ENCODE results near the gene AFAP1. TPM values are rescaled to one million over a fixed set of nuclear protein-coding genes. Genes with fewer than 3 reads are reported as not detected.
A peak's percentile ranks its signal among the peaks of the same experiment; 100 is the strongest.

Gene AFAP1
- polyA plus RNA-seq, 4 donors, result 20.0 to 45.8 (median 26.3) TPM

GRCh38 chr4:7872264-7872771 is 67.3 kb downstream of the AFAP1 start:
- peak in 1 of 4 donors; percentile 59 for DNase-seq (ENCODE audit: low read depth in 4 of 4, low spot score in 3 of 4)

GRCh38 chr4:7871356-7871755 is 68.3 kb downstream of the AFAP1 start:
- no peak for DNase-seq (ENCODE audit: low read depth in 4 of 4, low spot score in 3 of 4)

- no peak for DNase-seq (ENCODE audit: low read depth in 4 of 4, low spot score in 3 of 4)
These were observed 70.7 kb downstream of the AFAP1 start for GRCh38 chr4:7868892-7869471.

- DNase-seq (ENCODE audit: low read depth in 4 of 4, low spot score in 3 of 4), result no peak
These were observed 71.3 kb downstream of the AFAP1 start for GRCh38 chr4:7868436-7868775.

- DNase-seq (ENCODE audit: low read depth in 4 of 4, low spot score in 3 of 4), result no peak
These were observed 71.8 kb downstream of the AFAP1 start for GRCh38 chr4:7867701-7868435.

- no peak for DNase-seq (ENCODE audit: low read depth in 4 of 4, low spot score in 3 of 4)
These were observed 72.5 kb downstream of the AFAP1 start for GRCh38 chr4:7867191-7867590.

- DNase-seq (ENCODE audit: low read depth in 4 of 4, low spot score in 3 of 4), result no peak
These were observed 74.1 kb downstream of the AFAP1 start for GRCh38 chr4:7865533-7865932.

GRCh38 chr4:7864685-7865084 is 75.0 kb downstream of the AFAP1 start:
- no peak for DNase-seq (ENCODE audit: low read depth in 4 of 4, low spot score in 3 of 4)

GRCh38 chr4:7863911-7864681 is 75.6 kb downstream of the AFAP1 start:
- no peak for DNase-seq (ENCODE audit: low read depth in 4 of 4, low spot score in 3 of 4)

GRCh38 chr4:7862561-7863192 is 77.0 kb downstream of the AFAP1 start:
- DNase-seq (ENCODE audit: low read depth in 4 of 4, low spot score in 3 of 4), result no peak

GRCh38 chr4:7861440-7861881 is 78.2 kb downstream of the AFAP1 start:
- no peak for DNase-seq (ENCODE audit: low read depth in 4 of 4, low spot score in 3 of 4)

GRCh38 chr4:7860600-7861163 is 79.0 kb downstream of the AFAP1 start:
- no peak for DNase-seq (ENCODE audit: low read depth in 4 of 4, low spot score in 3 of 4)

- no peak for DNase-seq (ENCODE audit: low read depth in 4 of 4, low spot score in 3 of 4)
These were observed 80.3 kb downstream of the AFAP1 start for GRCh38 chr4:7859326-7859725.

- DNase-seq (ENCODE audit: low read depth in 4 of 4, low spot score in 3 of 4), result no peak
These were observed 81.2 kb downstream of the AFAP1 start for GRCh38 chr4:7858498-7858897.

GRCh38 chr4:7857993-7858392 is 81.7 kb downstream of the AFAP1 start:
- no peak for DNase-seq (ENCODE audit: low read depth in 4 of 4, low spot score in 3 of 4)

- DNase-seq (ENCODE audit: low read depth in 4 of 4, low spot score in 3 of 4), result no peak
These were observed 82.4 kb downstream of the AFAP1 start for GRCh38 chr4:7857238-7857701.

- DNase-seq (ENCODE audit: low read depth in 4 of 4, low spot score in 3 of 4), result no peak
These were observed 83.9 kb downstream of the AFAP1 start for GRCh38 chr4:7855731-7856130.

- no peak for DNase-seq (ENCODE audit: low read depth in 4 of 4, low spot score in 3 of 4)
These were observed 84.8 kb downstream of the AFAP1 start for GRCh38 chr4:7854697-7855370.

GRCh38 chr4:7854216-7854615 is 85.4 kb downstream of the AFAP1 start:
- DNase-seq (ENCODE audit: low read depth in 4 of 4, low spot score in 3 of 4), result no peak

- DNase-seq (ENCODE audit: low read depth in 4 of 4, low spot score in 3 of 4), result no peak
These were observed 86.4 kb downstream of the AFAP1 start for GRCh38 chr4:7853271-7853670.
